ENCODE data around the gene DYSF.

DYSF gene

GRCh38 chr2:71727562-71727961 lies 274.2 kb downstream of the DYSF start:
- DNase-seq (ENCODE audit: low spot score) = no peak

- no peak for DNase-seq (ENCODE audit: low spot score)
Observed at GRCh38 chr2:71728036-71728435, 274.7 kb downstream of the DYSF start.

GRCh38 chr2:71730785-71731383 lies 277.5 kb downstream of the DYSF start:
- DNase-seq (ENCODE audit: low spot score) = no peak

- no peak for DNase-seq (ENCODE audit: low spot score)
Observed at GRCh38 chr2:71734620-71735019, 281.3 kb downstream of the DYSF start.

- DNase-seq (ENCODE audit: low spot score) = no peak
Observed at GRCh38 chr2:71735676-71736075, 282.3 kb downstream of the DYSF start.

Measured in kidney capillary endothelial cell (primary cell).